Measurements from ENCODE around the gene PAPPA. TPM values are rescaled to one million over a fixed set of nuclear protein-coding genes. Genes with fewer than 3 reads are reported as not detected.

PAPPA gene
- total RNA-seq, 1 donor from 2014 or later = not detected

DNA sequence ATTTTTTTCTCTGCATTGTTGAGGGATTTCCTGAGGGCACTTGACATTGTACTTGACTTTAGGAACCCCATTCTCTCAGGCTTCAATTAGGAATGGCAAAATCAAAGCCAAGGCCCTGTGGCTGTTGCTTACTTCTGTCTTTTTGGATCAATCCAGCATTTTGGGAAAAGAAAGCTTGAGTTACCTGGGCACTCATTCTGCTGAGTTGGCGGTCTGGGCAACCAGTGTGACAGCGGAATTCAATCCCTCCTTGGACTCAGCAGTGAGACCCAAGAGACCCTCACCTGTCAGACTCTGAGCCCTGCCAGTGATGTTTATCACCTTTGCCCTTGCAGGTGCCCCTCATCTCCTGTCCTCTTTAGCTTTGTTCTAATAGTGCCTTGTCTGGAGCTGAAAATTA lies 225.3 kb downstream of the PAPPA start:
- intact Hi-C loops (cut with micrococcal nuclease) = no loop called here

DNA sequence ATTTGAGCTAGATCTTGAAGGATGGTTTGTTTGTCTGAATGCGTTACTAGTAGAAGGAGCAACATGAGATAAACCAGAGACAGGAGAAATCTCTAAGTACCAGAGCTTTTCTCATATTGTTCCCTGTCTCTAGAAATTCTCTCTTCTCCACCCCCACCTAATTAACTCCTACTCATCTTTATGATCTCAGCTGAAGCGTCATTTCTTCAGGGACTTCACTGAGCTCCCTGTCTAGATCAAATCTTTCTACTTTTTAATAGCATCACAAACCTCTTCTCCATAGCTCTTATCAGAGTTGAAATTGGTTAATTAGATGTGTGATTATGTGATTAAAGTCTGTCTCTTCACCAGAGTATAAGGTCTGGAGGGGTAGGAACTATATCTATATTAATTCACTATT lies 226.2 kb downstream of the PAPPA start:
- intact Hi-C loops (cut with micrococcal nuclease) = no loop called here

DNA sequence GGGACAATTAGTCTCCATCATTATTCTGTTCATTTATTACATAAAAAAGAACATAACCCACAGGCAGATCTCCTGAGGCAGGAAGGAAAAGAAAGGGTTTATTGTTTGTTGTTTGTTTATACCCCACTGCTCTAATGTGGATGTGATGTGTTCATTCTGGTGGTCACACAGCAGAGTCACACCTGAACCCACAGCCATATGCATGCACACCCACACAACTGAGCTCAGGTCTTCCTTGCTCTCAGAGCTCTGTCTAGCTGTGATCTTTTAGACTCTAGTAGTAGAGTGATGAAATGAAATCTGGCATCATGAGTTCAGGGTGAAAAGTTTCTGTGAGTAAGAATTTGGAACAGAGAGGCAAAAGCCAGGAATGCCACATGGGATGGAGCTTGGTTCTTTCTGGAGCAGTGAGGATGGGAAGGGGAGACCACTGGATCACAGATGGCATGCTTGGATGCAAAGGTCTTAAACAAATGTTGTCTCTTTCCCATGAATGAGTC lies 227.0 kb downstream of the PAPPA start:
- intact Hi-C loops (cut with micrococcal nuclease) = no loop called here

DNA sequence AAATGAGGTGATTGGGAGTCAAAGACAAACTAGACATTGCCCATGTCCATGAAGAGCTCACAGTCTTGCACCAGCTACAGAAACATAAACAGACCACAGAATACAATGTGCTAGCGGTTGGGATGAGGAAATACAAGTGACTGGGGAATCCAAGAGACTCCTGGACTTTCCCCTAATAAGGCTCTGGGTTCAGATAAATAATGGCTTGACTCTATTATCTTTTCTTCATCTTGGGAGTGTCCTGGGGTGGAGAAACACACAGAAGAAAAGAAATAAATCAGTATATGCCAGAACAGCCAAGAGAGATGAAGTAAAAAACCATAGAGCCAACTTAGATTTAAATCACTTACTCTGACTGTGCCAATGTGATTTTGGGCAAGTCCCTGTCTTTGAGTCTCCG lies 227.8 kb downstream of the PAPPA start:
- intact Hi-C loops (cut with micrococcal nuclease) = no loop called here

DNA sequence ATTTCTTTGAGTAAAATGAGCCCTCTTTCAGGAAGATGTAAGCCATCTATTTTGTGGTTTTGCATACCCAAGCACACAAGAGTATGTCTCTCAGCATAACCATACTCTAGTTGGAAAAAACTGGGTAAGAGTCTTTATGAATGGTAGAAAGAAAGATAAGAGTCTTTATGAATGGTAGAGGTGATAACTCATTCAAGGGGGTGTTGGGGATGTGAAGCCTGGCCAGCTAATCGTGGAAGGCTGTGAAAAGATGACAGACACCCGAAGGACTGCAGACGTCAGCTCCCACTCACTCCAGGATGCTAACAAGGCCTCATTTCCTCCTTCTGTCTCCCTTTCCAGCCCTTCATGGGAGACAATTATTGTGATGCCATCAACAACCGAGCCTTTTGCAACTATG lies 228.5 kb downstream of the PAPPA start:
- intact Hi-C loops (cut with micrococcal nuclease) = no loop called here

DNA sequence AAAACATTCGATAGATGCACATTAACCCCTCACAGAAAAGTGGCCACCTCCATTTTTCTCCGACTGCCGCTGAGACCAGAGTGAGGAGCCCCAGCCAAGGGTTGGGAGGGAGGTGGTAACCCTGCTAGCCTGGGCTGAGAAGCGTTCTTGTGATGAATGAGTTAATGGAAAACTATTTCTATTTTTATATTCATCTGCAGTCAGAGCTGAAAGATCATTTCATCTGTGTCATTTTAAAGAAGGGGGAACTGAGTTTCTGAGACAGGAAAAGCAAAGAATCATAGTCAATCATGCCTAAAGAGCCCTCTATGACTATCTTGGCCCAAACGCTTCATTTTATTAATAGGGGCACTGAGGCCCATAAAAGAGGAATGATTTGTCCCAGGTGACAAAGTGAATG lies 229.5 kb downstream of the PAPPA start:
- intact Hi-C loops (cut with micrococcal nuclease) = no loop called here

DNA sequence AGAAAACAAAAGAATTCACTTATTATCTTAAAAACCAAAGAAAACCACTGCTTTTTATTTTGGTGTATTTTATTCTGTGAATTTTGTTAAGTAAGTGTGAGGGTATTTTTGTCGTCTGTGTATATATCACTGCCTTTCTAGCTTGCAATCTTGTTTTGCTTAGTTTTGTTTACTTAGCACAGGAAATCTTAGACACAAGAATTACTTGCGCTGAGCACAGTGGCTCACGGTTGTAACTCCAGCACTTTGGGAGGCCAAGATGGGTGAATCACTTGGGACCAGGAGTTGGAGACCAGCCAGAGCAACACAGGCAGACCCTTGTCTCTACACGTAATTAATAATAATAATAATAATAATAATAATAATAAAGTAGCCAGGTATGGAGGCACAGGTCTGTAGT lies 230.3 kb downstream of the PAPPA start:
- intact Hi-C loops (cut with micrococcal nuclease) = no loop called here

GRCh38 chr9:116387934-116388698 lies 234.5 kb downstream of the PAPPA start:
- intact Hi-C loops (cut with micrococcal nuclease) = no loop called here

GRCh38 chr9:116389541-116390302 lies 236.1 kb downstream of the PAPPA start:
- intact Hi-C loops (cut with micrococcal nuclease) = no loop called here

DNA sequence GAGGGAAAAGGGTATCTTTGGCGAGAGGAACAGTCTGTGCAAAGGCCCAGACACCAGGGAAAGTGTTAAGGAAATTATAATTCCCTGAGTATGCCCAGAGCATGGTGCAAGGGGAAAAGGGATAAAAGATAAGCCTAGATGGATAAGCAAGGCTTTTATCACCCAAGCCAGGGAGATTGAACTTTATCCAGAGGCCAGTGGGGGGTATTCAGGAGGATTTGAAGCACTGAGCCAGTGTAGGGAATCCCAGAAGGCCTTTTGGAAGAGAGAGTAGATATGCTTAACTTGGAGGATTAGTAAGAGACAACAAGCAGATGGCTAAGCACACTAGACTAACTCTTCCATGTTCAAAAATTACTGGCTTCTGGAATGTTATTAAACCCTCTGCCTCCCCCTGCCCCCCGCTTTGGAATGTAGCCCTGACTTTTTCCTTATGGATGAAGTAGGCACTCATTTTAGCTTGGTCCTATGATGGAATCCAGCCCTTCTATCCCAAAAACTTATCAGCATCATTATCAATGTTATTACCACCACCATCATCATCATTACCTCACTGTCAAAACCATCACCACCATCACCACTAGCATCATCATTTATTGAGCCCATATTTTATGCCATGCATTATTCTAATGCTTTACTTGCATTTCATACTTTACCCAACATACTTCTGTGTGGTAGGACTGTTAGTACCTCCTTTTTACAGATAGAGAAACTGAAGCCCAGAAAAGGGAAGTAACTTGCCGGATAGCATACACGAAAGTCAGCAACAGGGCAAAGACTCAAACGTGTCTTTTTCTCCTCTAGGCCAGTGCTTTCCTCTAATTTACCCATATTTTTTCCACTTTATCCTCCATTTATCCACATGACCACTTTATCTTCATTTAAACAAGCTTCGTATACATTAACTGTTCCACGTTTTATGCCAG lies 237.0 kb downstream of the PAPPA start:
- intact Hi-C loops (cut with micrococcal nuclease) = no loop called here

- intact Hi-C loops (cut with micrococcal nuclease) = no loop called here
Observed at GRCh38 chr9:116391306-116391900, 237.8 kb downstream of the PAPPA start.

GRCh38 chr9:116393198-116393597 lies 239.6 kb downstream of the PAPPA start:
- intact Hi-C loops (cut with micrococcal nuclease) = no loop called here

DNA sequence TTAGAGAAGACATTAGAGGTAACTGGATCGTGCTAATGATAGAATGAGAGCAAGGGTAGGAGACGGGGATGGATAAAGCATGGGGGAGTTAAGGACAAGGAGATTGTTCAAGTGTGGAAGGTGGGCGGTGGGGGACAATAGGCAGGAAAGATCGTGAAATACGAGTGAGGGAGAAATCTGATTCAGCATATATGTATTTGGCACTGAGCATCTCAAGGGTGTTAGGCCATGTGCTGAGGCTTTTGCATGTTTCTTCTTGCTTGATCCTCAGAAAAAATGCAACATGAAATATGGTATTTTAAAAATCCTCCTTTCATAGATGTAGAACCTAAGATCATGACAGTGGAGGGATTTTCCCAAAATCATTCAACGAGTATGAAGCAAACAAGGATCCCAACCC lies 240.5 kb downstream of the PAPPA start:
- intact Hi-C loops (cut with micrococcal nuclease) = no loop called here

- intact Hi-C loops (cut with micrococcal nuclease) = no loop called here
Observed at GRCh38 chr9:116394894-116395698, 241.5 kb downstream of the PAPPA start.

- intact Hi-C loops (cut with micrococcal nuclease) = no loop called here
Observed at GRCh38 chr9:116395699-116396037, 242.1 kb downstream of the PAPPA start.

- intact Hi-C loops (cut with micrococcal nuclease) = no loop called here
Observed at GRCh38 chr9:116403171-116403570, 249.6 kb downstream of the PAPPA start.

- intact Hi-C loops (cut with micrococcal nuclease) = no loop called here
Observed at GRCh38 chr9:116404228-116404627, 250.6 kb downstream of the PAPPA start.

GRCh38 chr9:116405321-116405720 lies 251.7 kb downstream of the PAPPA start:
- intact Hi-C loops (cut with micrococcal nuclease) = no loop called here

- intact Hi-C loops (cut with micrococcal nuclease) = no loop called here
Observed at GRCh38 chr9:116406469-116406868, 252.9 kb downstream of the PAPPA start.

GRCh38 chr9:116409129-116409528 lies 255.5 kb downstream of the PAPPA start:
- intact Hi-C loops (cut with micrococcal nuclease) = no loop called here
